Progenitor cell of endocrine pancreas (in vitro differentiated cells): ENCODE data around the gene GJA1. TPM values are rescaled to one million over a fixed set of nuclear protein-coding genes. Genes with fewer than 3 reads are reported as not detected.

ENCODE experiments used
- DNase-seq: peaks from one replicate; pipeline ENCODE4 v3.0.0; 2021; ENCODE audit warnings: low spot score; ENCODE audit not compliant: unreplicated experiment
- H3K27ac Mint-ChIP-seq: 2 replicates; pipeline ENCODE4 v1.8.0; 2021; ENCODE audit warnings: mild to moderate bottlenecking, moderate library complexity, mixed read lengths
- H3K27me3 Mint-ChIP-seq: 2 replicates; pipeline ENCODE4 v1.8.0; 2021; ENCODE audit warnings: mixed read lengths
- H3K36me3 Mint-ChIP-seq: 2 replicates; pipeline ENCODE4 v1.8.0; 2022; ENCODE audit warnings: mixed read lengths; ENCODE audit not compliant: insufficient read depth
- H3K4me1 Mint-ChIP-seq: 2 replicates; pipeline ENCODE4 v1.8.0; 2021; ENCODE audit warnings: low read depth, mixed read lengths
- H3K4me3 Mint-ChIP-seq: 2 replicates; pipeline ENCODE4 v1.8.0; 2021; ENCODE audit warnings: low read depth, mild to moderate bottlenecking, moderate library complexity, mixed read lengths
- H3K9me3 Mint-ChIP-seq: 2 replicates; pipeline ENCODE4 v1.8.0; 2021; ENCODE audit warnings: low read depth, mixed read lengths
- total RNA-seq: library from RNA; stranded (reverse); gene quantifications from 2 replicates; pipeline ENCODE4 v1.2.1, GENCODE V29; 2021
- TF ChIP-seq, protein P1 (sequence below): fragments of 200-600 bp; sonication (generic); IDR thresholded peaks from one replicate; pipeline ENCODE4 v1.5.0; 2021; ENCODE audit warnings: antibody characterized with exemption, mild to moderate bottlenecking; ENCODE audit not compliant: unreplicated experiment

Gene GJA1
- total RNA-seq, 1 donor from 2014 or later = 34.1 TPM

DNA sequence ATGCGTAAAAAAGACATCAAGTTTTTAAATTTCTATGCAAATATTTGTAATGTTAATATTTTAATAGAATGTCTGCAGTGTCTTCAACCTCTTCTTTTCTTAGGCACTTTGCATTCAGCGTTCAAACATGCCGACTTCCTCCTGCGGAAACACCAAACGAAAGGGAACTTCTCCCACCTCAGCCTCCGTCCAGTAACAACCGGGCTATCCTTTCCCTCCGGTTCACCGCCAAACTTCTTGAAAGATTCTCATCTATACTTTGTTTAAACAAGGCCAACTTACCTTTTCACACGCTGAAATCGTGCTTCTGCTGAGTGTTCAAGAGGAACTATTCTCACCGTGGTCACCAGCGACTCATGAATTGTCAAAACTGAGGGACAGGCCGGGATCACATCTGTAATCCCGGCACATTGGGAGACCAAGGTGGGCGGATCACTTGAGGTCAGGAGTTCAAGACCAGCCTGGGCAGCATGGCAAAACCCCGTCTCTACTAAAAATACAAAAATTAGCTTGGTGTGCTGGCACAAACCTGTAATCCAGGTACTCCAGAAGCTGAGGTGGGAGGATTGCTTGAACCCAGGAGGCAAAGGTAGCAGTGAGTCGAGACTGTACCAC is 44.8 kb downstream of the GJA1 start:
- TF ChIP-seq, protein P1, sequence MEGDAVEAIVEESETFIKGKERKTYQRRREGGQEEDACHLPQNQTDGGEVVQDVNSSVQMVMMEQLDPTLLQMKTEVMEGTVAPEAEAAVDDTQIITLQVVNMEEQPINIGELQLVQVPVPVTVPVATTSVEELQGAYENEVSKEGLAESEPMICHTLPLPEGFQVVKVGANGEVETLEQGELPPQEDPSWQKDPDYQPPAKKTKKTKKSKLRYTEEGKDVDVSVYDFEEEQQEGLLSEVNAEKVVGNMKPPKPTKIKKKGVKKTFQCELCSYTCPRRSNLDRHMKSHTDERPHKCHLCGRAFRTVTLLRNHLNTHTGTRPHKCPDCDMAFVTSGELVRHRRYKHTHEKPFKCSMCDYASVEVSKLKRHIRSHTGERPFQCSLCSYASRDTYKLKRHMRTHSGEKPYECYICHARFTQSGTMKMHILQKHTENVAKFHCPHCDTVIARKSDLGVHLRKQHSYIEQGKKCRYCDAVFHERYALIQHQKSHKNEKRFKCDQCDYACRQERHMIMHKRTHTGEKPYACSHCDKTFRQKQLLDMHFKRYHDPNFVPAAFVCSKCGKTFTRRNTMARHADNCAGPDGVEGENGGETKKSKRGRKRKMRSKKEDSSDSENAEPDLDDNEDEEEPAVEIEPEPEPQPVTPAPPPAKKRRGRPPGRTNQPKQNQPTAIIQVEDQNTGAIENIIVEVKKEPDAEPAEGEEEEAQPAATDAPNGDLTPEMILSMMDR = no peak
- Mint-ChIP-seq H3K9me3 (no peaks in the 10 kb centered on the region), H3K4me1 (no peaks in the 10 kb centered on the region), H3K4me3 (no peak overlapping the region), H3K36me3 (no peaks in the 10 kb centered on the region), H3K27me3 (no peaks in the 10 kb centered on the region), H3K27ac (no peak overlapping the region)
- no peak for DNase-seq

DNA sequence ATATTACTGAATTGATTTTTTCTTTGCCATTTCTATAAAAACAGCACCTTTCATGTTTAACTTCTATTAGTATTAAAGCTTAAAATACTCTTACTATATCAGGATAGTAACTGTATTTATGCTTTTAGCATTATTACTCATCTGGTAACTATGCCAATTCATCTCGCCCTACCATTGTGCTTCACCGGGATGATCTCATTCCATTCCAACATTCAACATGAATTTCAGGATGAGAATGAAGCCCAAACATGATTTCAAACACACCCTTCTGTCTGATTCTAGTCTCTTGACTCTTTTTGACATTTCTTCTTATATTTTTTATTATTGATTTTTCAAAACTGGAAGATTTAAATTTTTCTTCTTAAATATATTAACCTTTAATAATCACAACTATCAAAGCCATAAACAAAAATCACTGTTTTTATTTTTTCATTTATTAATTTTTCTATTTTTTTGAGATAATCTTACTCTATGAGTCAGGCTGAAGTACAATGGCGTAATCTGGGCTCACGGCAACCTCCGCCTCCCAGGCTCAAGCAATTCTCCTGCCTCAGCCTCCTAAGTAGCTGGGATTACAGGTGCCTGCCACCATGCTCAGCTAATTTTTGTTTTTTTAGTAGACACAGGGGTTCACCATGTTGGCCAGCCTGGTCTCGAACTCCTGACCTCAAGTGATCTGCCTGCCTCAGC is 46.7 kb downstream of the GJA1 start:
- TF ChIP-seq, protein P1 = no peak
- H3K4me3 Mint-ChIP-seq = no peak overlapping the region
- no peak for DNase-seq
- H3K9me3 Mint-ChIP-seq = no peaks in the 10 kb centered on the region
- no peaks in the 10 kb centered on the region for H3K36me3 Mint-ChIP-seq
- H3K27ac Mint-ChIP-seq = no peak overlapping the region
- H3K27me3 Mint-ChIP-seq = no peaks in the 10 kb centered on the region
- no peaks in the 10 kb centered on the region for H3K4me1 Mint-ChIP-seq

DNA sequence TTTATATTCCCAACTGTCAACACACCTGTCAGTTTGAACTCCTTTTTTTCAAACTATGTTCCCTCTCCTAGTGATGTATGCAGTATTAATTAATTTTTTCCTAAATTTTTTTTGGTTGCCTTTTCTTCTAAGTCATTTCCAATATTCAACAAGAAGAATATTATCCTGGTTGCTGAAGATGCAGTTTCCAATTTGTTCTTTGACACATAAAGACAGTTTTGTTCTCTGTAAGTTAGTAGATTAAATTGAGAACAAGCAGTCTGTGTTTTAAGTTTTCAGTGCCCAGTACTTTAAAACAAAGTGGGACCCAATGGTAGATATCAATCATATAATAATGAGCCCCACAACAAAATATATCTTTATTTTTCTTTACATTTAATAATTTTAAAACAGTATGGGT is 47.3 kb downstream of the GJA1 start:
- Mint-ChIP-seq H3K4me1 (no peaks in the 10 kb centered on the region), H3K27ac (no peak overlapping the region), H3K36me3 (no peaks in the 10 kb centered on the region), H3K9me3 (no peaks in the 10 kb centered on the region), H3K27me3 (no peaks in the 10 kb centered on the region), H3K4me3 (no peak overlapping the region)
- no peak for DNase-seq
- TF ChIP-seq, protein P1 = no peak

DNA sequence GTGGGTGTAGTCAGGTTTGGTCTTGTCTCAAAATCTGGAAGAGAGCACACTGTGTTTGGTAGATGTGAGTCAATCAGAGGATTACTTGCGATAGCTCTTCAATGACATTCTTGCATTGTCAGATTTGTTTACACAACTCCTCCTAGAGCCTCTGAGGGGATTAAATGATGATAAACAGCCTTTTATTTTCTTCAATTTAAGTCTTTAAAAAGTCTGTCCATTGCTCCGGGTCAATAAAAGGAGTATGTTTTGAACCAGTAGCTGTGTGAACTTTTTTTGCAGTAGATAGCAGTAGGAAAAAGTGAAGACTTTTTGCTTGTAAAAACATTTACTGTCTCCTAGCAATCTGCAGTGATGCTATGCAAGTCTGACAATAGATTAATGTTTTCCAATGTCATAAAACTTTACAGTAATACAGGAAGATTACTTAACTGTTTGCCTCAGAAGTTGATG is 49.9 kb downstream of the GJA1 start:
- H3K4me3 Mint-ChIP-seq = no peak overlapping the region
- no peak for DNase-seq

DNA sequence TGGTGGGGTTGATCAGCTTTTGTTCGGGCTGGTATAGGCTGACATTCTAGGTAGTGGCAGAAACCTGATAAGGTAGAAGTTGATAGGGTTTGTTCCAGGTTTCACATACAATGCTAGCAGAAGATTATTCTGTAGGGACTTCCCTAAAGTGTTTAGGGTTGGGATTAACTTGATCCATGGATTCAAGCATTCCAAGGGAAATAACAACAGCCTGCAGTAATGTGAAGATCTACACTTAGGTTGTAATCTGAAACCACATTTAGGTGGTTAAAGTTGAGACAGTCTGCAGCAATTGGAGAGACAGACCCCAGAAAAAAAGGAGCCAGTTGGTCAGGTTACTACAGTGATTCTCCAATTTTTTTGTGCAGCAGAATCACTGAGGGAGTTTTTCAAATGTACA is 56.1 kb downstream of the GJA1 start:
- Mint-ChIP-seq H3K4me3 (no peak overlapping the region), H3K27me3 (no peaks in the 10 kb centered on the region), H3K4me1 (peaks cover 21% of the 10 kb centered on the region), H3K27ac (no peak overlapping the region), H3K9me3 (no peaks in the 10 kb centered on the region), H3K36me3 (no peaks in the 10 kb centered on the region)
- TF ChIP-seq, protein P1 = no peak
- no peak for DNase-seq

More for the DNA sequence above, 49.9 kb downstream of the GJA1 start:
- Mint-ChIP-seq H3K36me3 (no peaks in the 10 kb centered on the region), H3K4me1 (peaks cover 2% of the 10 kb centered on the region), H3K9me3 (no peaks in the 10 kb centered on the region), H3K27ac (no peak overlapping the region), H3K27me3 (no peaks in the 10 kb centered on the region)
- TF ChIP-seq, protein P1 = no peak
